Stimulated activated naive CD4-positive, alpha-beta T cell treated with Interleukin-2 at 50 U/mL for 16 hours (primary cell): ENCODE measurements around the gene RAI1.

Experiments used
- DNase-seq: peaks from one replicate; lab custom pipeline; 2025; lab: John Stamatoyannopoulos, UW

The RAI1 gene

DNA sequence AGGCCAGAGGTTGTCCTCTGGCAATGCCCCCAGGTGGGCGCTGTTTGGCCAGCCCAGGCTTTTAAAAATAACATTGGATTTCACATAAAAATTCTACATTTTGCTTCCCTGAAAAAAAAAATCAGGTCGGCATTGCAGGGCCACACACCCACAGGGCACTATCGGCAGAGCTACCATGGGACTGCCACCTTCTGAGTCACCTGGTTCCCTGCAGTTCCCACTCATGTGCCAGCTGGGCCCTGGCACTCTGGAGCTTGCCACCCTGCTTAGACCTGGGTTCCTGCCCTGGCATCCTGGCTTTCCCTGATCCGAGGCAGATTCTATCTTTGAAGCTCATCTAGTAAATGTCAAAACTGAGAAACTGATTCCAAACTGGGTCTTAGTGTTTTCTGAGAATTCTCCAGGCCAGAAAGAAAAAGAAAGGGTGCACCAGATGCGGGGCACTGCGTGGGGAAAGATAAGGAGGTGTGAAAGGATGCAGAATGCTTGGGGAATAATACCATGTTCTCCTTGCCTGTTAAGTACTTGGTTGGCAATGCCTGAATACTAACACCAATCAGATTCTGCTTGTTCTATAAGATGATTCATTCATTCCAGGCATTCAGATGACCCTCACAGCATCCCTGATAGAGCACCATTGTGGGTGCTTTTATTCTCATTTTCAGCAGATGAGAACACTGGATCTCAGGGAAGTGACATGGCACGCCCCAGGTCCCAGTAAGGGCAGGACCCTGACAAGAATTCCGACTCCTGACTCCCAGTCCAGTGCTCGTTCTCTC is 51.8 kb downstream of the RAI1 start:
- DNase-seq = no peak

DNA sequence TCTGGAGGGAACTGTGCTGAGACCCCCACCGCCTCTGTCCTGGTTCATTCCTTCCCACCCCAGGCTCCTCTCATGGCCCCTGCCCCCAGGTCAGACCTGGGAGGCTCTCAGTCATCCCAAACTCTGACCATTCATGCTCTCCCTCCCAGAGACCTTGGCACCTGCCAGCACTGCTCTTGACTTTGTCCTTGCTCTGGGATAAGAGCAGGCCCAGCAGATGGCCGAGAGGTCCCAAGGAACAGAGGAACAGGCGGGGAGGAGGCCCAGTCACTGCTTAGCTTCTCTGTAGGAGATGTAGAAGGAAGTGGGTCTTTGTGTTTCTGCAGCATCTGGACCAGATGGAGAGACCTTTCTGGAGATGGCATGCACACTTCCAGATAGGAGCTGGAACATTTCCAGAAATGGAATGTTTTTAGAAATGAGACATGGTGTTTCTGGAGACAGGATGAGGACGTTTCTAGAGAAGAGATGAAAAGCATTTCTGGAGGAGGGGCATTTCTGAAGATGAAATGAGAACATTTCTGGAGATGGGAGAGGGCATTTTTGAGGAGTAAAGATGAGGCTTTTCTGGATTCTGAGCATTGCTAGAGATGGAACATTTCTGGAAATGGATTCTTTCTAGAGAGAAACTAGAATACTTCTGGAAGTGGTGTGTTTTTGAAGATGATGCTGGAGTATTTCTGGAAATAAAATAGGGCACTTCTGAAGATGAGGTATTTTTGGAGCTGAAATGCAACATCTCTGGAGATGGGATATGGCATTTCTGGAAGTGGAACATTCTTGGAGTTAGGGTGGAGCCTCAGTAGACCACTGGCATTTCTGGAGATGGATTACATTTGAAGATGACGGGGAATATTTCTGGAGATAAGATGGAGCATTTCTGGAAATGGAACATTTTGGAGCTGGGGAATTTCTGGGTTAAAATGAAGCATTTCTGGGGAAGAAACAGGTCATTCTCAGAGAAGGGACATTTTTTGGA is 55.2 kb downstream of the RAI1 start:
- DNase-seq = no peak

DNA sequence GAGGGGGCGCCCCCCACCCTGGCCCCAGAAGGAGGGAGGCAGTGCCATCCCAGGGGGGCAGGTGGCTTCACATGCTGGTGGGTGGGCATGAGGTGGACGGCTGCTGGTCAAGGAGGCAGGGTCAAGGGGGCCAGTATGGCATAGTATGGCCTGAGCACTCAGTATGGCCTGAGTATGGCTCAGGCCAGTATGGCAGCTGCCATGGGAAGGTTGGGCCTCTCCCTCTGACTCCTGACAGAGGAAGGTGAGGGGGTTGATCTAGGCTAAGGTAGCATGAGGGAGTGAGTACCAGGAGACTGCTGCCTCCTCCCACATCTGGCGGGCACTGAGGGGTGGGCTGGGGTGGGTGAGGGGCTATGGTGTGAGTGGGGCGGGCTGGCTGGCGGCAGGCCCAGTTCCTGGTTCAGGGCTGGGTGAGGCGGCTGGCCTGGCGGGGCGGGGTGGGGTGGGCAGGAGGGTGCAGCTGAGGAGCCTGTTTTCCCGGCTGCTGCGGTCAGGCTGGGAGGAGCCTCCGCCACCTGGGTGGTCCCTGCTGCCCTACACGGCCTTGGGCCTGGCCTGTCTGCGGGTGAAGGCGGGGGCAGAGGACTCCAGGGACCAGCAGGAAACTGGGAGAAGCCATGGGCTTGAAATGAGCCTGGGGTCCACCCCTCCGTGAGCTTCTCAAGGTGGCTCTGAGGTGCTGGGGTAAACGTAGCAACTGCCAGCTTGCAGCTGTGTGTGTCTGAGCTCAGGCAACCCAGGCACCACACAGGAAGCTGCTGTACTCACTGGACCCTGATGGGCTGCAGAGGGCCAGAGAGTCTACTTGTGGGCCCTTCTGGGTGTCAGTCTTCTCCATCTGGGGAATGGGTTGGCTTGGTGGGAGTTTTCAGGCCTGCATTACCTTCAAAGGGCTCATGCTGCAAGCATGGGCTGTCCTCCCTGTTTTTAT is 57.0 kb downstream of the RAI1 start:
- DNase-seq = no peak

DNA sequence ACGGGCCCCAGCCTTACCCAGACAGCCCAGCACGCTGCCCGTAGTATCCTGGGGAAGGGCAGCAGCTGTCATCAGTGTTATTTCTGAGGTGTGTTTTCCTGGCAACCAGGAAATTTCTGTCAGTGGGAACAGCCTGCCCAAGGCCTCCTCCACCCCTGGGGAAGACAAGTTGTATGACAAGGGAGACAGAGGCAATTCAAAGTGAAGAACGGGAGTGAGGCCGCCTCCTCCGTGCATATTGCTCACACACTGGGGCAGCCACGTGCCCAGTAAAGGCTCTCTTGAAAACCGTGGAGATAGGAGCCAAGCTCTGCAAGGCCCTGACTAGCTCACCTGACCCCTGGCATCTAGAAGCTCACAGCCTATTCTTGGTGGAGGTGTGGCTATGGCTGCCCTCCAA is 57.6 kb downstream of the RAI1 start:
- no peak for DNase-seq

DNA sequence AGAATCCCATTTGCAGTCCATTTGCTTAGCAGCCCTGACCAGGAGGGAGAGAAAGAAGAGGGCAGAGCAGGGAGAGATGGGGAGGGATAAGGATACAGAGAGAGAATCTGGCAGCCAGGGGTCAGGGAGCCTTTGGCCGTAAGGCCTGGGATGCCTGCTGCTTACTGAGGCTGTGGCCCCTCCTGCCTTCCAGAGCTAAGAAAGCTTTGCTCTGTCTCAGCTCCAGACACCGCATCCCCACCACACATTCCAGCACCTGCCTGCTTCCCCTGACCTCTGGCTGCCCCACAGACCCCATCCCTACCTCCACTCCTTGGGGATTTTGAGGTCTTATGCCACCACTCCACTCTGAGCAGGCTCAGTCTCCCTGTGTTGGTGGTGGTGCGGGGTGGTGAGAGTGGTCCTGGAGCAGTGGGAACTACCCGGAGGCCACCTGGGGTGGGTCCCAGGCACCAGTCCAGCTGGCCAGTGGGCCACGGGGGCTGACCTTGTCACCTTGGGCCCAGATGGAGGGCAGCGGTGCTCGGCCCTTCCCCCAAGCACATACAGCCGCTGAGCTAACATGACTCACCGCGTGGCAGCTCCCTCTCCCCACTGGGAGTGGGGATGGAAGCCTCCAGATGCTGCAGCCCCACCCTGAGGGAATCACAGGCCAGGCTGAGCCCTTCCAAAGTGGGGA is 58.3 kb downstream of the RAI1 start:
- no peak for DNase-seq

DNA sequence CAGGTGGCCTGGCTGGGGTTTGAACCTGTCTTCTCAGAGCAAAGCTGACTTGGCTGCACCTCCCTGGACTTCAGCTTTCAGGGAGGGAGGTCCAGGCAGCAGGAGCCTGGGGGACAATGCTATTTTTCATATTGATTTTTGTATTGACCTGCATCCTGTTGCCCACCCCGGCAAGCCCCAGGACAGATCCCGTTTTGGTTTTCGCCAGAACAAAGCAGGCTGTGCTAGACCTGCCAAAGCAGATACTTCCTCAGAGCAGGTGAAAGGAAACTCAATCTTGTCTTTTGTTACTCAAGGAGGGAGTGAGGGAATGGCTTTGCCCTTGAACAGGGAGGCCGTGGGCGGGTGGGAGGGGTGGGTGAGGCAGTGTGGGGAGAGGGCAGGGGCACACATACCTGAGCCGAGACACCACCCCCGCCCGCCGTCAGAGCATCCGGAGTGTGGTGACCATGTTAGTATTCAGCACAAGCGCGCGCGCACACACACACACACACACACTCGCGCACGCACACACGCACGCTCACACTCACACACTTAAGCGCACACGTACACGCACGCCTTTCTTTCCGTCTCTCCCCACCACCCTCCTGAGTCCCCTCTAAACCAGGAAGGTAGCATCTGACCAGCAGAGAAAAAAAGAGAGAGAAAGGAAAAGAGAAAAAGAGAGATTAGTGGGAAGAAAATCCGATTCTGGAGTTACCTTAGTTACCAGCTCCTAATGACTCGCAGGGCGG is 59.5 kb downstream of the RAI1 start:
- peak; percentile 15 for DNase-seq

DNA sequence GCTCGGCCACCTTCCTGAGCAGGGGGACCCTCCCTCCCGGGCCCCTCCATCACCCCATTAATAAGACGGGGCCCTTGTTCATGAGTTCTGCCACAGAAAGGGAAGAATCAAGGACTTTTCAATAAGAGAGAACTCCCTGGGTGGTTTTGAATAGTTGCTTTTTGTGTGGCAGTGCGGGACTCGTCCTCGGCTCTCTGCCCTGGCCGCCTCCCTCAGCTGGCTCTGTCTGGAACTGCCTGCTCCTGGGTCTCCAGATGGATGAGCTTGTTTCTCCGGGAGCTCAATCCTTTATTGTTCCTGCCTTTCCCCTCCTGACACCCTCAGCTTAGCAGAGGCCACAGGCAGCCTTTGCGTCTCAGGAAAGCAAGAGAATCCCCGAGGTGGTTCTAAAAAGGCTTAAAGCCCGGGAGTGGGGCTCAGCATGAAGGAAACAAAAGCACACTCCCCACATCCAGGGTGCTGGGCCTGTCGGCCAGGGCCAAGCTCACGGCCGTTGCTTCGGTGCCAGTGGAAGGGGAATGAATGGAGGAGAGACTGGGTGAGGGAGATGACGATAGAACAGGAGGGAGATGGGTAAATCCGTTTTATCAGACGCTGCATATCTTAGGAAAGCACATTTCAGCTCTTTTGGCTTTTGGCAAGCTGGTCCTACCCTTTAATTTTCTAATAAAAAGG is 60.2 kb downstream of the RAI1 start:
- DNase-seq = no peak

DNA sequence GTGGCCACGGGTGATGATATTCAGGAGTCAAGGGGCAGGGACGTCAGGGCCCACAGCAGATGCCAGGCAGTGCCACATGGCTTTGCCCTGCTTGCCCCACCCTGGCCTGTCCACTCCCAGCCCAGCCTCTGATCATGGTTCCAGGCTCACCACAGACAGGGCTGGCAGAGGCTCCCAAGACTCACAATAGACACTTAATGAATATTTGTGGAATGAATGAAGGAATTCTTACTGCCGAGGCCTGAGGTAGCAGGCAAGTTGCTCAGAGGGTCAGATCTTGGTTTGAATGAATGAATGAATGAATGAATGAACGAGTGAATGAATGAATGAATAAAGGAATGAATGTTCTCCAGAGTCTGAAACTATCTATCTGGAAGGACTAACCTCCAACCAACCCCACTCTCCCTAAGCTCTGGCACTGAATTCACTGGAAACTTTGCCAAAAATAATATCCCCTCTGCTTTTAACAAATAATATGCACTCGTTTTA is 60.9 kb downstream of the RAI1 start:
- DNase-seq = no peak

DNA sequence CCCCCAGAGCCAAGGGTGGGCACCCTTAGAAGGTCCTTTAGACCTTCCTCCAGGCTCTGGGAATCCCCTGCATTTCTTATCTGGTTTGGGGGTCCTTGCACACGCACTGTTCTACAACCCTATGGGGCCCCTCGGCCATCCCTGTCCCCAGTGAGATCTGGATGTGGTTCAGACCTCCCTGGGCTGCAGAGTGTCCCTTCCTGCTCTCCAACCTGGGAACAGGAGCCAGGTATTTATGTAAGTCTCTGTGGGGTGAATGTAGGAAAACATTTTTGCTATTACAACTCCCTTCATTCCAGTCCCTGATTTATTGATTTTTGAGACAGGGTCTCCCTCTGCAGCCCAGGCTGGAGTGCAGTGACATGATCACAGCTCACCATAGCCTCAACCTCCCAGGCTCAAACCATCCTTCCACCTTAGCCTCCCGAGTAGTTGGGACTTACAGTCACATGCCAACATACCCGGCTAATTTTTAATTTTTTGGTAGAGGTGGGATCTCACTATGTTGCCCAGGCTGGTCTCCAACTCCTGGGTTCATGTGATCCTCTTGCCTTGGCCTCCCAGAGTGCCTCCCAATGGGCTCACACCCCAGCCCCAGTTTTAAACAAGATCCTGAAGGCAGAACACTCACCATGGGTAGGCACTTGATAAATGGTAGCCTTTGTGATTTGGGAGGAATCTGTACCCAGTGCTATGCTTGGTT is 61.6 kb downstream of the RAI1 start:
- DNase-seq = no peak

DNA sequence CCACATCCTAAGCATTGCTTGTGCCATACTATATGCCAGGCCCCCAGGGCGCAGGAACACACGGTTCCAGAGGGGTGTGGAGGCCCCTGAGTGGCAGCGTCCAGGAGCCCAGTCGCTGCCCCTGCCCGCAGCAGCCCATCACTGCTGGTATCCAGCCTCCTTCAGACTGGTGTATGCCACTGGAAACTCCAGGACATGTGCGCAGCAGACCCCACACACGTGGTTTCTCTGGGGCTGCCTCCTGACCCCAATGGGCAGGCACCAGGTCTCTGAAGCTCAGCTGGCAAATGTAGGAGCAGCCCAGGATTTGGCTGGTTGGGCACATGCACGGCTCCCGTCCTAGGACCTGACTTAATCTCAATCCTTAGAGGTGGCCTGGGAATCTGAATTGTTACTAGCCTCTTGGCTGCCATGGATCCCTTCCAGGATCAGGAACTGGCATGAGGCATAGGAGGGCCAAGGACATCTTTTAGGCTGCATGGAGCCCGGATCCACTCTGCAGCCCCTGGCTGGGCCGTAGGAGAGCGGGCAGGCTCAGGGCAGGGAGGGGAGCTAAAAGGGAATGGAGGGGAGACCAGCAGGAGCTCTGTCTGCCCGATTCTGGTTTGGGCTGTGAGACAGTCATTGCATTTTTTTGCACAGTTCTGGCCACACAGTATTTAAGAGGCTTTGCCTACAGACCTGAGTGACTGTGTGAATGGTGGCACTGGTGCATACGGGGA is 62.3 kb downstream of the RAI1 start:
- no peak for DNase-seq

DNA sequence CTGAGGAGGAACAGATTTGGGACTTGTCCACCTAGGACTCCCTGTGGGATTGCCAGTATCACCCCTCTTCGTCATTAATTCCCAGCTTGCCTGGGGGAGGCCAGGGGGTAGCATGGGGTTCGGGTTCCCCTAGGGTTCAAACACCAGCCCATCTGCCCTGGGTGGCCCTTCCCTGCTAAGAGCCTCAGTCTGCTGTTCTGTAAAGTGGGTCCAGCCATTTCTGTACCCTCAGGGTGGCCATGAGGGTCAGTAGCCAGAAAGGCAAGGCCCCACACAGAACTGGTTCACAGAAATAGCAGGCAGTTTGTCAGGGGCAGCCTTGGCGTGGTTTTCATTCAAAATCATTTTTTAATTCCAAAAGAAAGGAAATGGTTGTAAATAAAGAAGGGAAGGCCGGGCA is 62.9 kb downstream of the RAI1 start:
- DNase-seq = no peak

DNA sequence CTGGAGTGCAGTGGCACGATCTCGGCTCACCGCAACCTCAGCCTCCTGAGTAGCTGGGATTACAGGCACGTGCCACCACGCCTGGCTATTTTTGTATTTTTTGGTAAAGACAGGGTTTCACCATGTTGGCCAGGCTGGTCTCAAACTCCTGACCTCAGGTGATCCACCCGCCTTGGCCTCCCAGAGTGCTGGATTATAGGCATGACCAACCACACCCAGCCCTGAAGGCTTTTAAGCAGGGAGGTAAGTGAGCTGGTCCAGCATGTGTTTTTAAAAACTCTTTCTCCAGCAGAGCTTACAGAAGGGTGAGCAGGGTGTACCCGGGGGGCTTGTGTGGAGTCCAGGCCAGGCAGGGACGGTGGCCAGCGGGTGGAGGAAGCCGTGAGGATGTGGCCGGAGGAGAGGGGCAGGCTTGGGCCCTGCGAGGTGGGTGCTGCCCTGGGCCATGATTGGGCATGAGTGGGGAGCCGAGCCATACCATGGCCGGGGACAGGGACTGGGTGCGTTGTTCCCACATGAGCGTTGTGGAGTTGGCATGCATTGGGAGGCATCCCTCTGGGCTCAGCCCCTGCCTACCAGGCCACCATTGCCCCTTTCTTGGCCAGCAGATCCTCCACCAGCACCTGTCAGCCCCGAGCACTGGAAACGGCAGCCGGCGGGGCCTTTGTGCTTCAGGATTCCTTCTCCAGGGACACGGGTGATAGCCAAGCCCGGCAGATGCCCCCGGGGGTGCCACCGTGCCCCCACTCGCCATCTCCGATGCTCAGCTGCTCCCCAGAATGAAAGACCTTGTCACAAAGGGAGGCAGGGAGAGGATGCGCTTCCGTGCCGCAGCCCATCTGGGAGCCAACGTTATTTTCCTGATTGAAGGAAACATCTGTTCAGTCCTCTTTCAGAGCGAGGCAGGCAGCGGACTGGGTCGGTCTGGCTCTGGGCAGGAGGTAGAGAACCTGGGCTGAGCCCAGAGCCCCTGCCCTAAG is 64.5 kb downstream of the RAI1 start:
- no peak for DNase-seq

DNA sequence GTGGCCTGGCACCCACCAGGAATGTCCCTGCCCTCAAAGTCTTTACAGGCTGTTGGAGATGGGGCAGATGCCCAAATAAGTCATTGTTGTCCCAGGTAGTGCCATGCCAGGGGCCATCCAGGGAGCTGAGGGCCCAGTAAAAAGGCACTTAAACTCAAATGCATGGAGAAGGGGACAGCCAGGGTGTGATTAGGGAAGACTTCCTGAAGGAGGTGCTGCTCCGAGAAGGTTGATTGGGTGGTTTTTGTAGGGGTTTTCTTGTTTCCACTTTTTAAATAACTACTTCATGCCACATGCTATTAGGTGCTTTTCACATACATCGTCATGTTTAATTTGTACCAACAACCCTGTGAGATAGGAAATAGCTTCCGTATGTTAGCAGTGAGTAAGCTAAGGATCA is 66.9 kb downstream of the RAI1 start:
- no peak for DNase-seq

DNA sequence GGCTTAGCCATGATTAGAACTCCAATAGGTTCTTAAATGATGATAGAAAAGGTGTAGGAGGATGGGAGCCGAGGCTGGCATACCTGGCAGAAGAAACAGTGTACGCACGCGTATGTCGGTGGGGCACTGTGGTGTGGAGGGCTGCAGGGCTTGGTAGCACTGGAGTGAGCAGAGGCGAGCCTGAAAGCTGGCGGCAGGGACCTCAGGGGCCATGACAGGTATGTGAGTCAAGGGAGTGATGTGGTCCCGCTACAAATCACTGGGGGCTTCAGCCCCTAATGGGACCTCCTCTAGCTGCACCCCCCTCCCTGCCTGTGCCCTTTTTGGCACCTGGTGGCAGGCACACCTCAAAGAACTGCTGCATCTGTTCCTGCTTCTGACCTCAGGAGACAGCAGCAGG is 67.3 kb downstream of the RAI1 start:
- no peak for DNase-seq

DNA sequence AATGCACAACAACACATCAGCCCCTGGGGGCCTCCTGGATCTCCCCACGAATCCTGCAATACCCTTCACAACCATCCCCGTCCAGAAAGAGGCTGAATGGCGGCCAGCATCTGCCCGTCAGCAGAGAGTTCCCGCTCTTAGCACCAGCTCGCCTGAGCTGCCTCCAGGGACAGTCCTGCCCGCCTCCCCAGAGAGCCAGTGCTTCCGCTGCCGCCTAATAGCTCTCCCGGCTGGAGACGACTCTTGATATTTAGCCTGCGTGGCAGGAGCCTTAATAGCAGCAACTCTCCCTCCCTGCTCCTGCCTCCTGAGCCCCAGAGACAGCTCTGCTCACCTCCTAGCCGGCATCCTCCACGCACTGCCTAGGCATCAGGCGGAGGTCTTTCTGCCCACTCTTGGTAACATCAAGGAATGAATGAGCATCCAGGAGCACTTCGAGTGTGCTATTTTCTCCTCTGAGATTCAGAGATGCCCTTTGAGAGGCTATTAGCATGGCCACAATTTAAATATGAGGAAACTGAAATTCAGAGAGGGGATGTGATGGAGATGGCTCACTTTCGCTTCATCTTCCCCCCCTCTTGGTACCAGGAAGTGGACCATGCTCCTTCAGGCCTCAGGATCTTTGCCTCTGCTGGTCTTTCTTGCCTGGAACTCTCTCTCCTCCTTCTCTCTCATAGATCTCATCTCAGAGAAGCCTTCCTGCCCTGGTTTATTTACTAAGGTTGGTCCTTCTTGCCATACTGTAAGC is 67.9 kb downstream of the RAI1 start:
- no peak for DNase-seq

DNA sequence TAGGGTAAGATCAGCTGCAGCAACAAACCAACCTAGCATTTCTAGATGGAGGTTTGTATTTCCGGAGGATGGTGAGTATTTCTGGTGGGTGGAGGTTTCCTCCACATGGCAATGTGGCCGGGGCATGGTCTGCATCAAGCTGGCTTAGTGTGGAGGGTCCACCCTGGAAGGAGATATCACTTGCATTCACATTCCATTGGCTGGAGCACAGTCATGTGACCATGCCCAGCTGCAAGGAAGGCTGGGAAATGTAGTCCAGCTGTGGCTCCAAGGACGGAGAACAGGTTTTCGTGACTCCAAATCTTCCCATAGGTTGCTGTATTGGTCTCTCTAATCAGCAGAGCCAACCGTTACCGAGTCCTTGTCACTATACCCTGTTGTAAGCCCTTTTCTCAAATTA is 68.7 kb downstream of the RAI1 start:
- DNase-seq = peak; percentile 23

DNA sequence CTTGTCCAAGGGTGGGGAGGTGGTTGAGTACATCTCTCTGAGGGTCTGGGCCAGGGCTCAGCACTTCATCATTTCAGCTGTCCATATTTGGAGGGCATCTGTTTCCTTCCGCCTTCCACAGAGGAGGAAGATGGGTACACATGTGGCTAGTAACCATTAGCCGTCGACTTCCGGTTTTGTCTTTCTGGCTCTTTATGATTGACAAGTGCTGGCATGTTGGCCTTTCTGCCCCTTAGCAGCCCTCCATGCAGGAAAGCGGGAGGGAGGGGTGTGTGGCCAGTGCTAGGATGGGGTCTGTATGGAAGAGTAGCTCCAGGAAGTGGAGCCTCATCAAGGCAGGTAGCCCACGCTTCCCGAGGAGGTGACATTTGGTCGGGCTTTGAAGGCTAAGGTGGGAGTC is 69.6 kb downstream of the RAI1 start:
- peak; percentile 15 for DNase-seq
